ENCODE measurements around the gene PA2G4.

The PA2G4 gene

DNA sequence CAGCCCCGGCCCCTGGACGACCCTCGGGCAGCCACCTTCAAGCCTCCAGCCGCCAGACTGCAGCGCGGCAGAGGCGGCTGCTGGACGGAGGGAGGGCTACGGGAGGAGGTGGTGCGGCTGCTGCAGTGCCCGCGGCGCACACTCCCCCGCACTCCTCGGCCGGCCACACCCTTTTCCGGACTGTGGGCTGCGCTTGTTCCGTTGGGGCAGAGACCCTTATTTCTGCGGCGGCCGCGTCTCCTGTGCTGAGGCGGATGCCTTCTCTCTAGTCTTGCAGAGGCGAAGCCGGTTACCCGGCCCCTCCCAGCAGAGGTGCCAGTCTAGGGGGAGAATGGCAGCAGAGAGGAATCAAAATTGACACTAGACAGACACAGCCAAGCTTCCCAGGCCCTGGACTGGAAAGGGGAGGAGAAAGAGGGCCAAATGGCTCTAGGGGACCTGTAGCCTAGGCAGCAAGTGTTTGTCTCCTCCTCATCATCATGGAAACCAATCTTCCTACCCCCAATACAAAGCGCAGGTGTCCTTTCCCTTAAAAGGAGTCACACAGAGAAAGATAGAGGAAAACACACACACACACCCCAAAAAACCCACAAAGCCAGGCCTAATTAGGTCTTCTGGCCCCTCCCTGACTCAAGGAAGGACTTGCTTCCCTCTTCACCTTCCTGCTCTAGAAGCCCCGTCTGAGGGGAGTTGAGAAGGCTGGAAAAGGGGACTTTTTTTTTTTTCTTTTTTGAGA, 25.0 kb downstream of the PA2G4 start:
- Histone ChIP-seq H3K36me3 (peaks cover 46% of the 10 kb centered on the region), H3K9me3 (no peaks in the 10 kb centered on the region), H3K4me1 (peaks cover 59% of the 10 kb centered on the region), H3K9ac (peak overlapping the region; percentile 88), H3K4me2 (peak overlapping the region; percentile 98), H4K20me1 (no peaks in the 10 kb centered on the region; the same call in 1 of the 2 replicates), H3K4me3 (peak overlapping the region; percentile 88), H3K27ac (peak overlapping the region; percentile 85), H3K27me3 (no peaks in the 10 kb centered on the region)
- TF ChIP-seq Cebpa-rat (IDR thresholded peaks at IDR 0.05) = no peak

DNA sequence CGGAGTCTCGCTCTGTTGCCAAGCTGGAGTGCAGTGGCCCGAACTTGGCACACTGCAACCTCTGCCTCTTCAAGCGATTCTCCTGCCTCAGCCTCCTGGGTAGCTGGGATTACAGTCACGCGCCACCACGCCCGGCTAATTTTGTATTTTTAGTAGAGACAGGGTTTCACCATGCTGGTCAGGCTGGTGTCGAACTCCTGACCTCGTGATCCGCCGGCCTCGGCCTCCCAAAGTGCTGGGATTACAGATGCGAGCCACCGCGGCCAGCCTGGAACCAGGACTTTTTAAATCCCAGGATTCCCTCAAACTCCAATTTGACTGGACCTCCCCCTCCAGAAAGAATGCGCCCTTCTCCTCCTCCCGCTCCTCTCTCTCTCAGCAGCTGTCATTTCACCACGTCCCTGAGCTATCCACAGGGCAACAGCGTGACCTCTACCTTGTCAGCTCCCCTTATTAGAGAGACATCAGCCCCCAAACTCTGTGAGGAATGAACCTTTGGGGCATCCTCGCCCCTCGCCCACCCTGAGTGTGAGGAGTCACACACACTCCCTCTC, 25.7 kb downstream of the PA2G4 start:
- H3K4me3 ChIP-seq = peak overlapping the region; percentile 88
- no peaks in the 10 kb centered on the region for H3K27me3 ChIP-seq
- peaks cover 53% of the 10 kb centered on the region for H3K36me3 ChIP-seq
- peak overlapping the region; percentile 98 for H3K4me2 ChIP-seq
- no peaks in the 10 kb centered on the region for H3K9me3 ChIP-seq
- H4K20me1 ChIP-seq = no peaks in the 10 kb centered on the region; the same call in 1 of the 2 replicates
- peak overlapping the region; percentile 88 for H3K9ac ChIP-seq
- TF ChIP-seq Cebpa-rat (IDR thresholded peaks at IDR 0.05) = no peak
- H3K27ac ChIP-seq = peak overlapping the region; percentile 85
- H3K4me1 ChIP-seq = peaks cover 56% of the 10 kb centered on the region

DNA sequence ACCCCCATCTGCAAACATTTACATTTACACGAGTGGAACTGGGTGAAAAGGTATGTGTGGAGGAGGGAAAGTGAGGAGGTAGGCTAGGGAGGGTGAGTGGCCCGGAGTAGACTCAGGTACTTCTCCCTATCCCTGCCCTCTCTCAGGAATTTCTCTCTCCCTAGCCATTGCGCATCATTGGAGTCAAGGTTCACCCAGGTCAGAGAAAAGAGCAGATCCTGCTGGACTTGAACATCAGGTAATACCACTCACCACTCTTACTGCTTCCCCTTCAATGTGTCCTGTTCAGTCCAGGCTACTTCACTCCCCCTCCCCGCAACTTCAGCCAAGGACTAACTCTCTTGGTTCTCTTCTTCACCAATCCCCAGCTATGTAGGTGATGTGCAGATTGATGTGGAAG, 26.5 kb downstream of the PA2G4 start:
- Histone ChIP-seq H3K4me2 (peak overlapping the region; percentile 98), H3K9ac (peak overlapping the region; percentile 88), H3K4me1 (peaks cover 47% of the 10 kb centered on the region), H3K27ac (peak overlapping the region; percentile 85; the same call in 1 of the 2 replicates), H4K20me1 (no peaks in the 10 kb centered on the region; the same call in 1 of the 2 replicates), H3K27me3 (no peaks in the 10 kb centered on the region), H3K9me3 (no peaks in the 10 kb centered on the region), H3K4me3 (no peak overlapping the region), H3K36me3 (peaks cover 58% of the 10 kb centered on the region)
- no peak for TF ChIP-seq Cebpa-rat (IDR thresholded peaks at IDR 0.05)

- H3K4me2 ChIP-seq = no peak overlapping the region
- no peak for TF ChIP-seq Cebpa-rat (IDR thresholded peaks at IDR 0.05)
- peaks cover 98% of the 10 kb centered on the region for H3K36me3 ChIP-seq
Observed at GRCh38 chr12:56134897-56135296, 30.5 kb downstream of the PA2G4 start.

DNA sequence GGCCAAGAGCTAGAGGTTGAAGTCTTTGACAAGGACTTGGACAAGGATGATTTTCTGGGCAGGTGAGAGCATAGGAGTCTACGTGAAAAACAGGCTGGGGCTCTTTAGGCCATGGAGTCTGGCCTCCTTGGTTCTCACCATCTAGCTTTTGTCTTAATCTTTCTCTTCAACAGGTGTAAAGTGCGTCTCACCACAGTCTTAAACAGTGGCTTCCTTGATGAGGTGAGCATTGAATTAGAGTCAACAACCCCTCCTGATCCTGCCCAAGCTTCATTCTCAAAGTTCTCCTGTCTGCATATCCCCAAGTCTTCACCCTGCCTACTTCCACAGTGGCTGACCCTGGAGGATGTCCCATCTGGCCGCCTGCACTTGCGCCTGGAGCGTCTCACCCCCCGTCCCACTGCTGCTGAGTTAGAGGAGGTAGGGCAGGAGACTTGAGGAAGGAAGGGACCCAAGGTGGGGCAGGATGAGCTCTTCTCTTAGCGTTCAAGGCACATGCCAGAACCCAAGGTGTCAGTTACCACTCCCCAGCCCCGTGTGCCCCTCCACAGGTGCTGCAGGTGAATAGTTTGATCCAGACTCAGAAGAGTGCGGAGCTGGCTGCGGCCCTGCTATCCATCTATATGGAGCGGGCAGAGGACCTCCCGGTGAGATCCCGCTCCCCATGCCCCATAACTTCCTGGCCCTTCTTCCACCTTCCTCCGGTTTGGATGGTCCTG, 33.7 kb downstream of the PA2G4 start:
- no peak overlapping the region for H3K27ac ChIP-seq
- no peak overlapping the region for H3K4me2 ChIP-seq
- H3K27me3 ChIP-seq = no peaks in the 10 kb centered on the region
- no peaks in the 10 kb centered on the region for H4K20me1 ChIP-seq
- no peaks in the 10 kb centered on the region for H3K9me3 ChIP-seq
- H3K9ac ChIP-seq = no peak overlapping the region
- H3K4me3 ChIP-seq = no peak overlapping the region
- H3K4me1 ChIP-seq = no peaks in the 10 kb centered on the region
- H3K36me3 ChIP-seq = peaks cover 100% of the 10 kb centered on the region
- TF ChIP-seq Cebpa-rat (IDR thresholded peaks at IDR 0.05) = no peak

More at GRCh38 chr12:56134897-56135296, 30.5 kb downstream of the PA2G4 start:
- Histone ChIP-seq H3K4me3 (no peak overlapping the region), H3K9me3 (no peaks in the 10 kb centered on the region), H3K27ac (no peak overlapping the region), H3K4me1 (peaks cover 24% of the 10 kb centered on the region), H4K20me1 (no peaks in the 10 kb centered on the region; the same call in 1 of the 2 replicates), H3K9ac (no peak overlapping the region), H3K27me3 (no peaks in the 10 kb centered on the region)

GRCh38 chr12:56141946-56142784, 37.8 kb downstream of the PA2G4 start:
- Histone ChIP-seq H3K27me3 (no peaks in the 10 kb centered on the region), H3K9ac (no peak overlapping the region), H3K4me2 (no peak overlapping the region), H4K20me1 (no peaks in the 10 kb centered on the region), H3K27ac (no peak overlapping the region), H3K36me3 (peaks cover 86% of the 10 kb centered on the region), H3K9me3 (no peaks in the 10 kb centered on the region), H3K4me1 (no peaks in the 10 kb centered on the region), H3K4me3 (no peak overlapping the region)
- TF ChIP-seq Cebpa-rat (IDR thresholded peaks at IDR 0.05) = no peak

GRCh38 chr12:56143217-56143616, 38.9 kb downstream of the PA2G4 start:
- Histone ChIP-seq H4K20me1 (no peaks in the 10 kb centered on the region), H3K9ac (no peak overlapping the region), H3K27me3 (no peaks in the 10 kb centered on the region), H3K9me3 (no peaks in the 10 kb centered on the region), H3K4me3 (no peak overlapping the region), H3K4me1 (no peaks in the 10 kb centered on the region), H3K27ac (no peak overlapping the region), H3K4me2 (no peak overlapping the region), H3K36me3 (peaks cover 75% of the 10 kb centered on the region)
- TF ChIP-seq Cebpa-rat (IDR thresholded peaks at IDR 0.05) = no peak

DNA sequence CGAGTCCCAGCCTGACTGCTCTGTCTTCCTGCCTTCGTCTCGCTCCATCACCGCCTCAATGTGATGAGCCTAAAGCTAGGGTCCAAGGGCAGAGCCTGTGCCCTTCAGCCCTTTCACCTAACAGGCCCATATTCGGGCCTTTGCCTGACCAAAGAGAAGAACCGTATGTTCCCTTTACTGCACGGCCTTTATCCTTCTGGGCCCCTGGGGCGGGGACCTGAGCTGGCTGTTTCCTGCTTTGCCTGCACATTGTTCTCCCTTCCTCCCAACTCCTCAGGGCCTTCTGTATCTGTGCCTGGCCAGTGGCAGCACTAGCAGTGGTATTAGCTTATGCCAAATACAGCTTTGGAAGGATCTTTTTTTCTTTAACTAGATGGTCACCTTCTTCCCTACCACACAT, 39.5 kb downstream of the PA2G4 start:
- Histone ChIP-seq H3K36me3 (peaks cover 68% of the 10 kb centered on the region), H4K20me1 (no peaks in the 10 kb centered on the region)

DNA sequence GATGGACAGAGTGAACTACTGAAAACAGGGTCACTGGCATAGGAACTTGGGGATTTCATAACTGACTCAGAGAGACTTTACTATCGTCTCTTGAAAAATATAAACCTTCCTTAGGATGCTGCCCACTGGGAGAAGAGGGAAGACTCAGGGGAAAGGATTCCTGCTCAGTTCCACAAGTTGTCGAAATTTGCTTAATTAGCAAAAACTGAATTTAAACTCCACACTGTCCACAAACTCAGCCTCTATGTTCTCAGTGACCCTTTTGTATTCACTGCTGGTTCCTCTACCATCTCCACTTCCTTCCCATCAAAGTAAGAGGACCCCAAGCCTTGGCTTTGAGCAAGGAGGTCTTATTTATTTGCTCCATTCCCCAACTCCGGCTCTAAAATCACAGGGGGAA, 40.9 kb downstream of the PA2G4 start:
- Histone ChIP-seq H3K9me3 (no peaks in the 10 kb centered on the region), H4K20me1 (no peaks in the 10 kb centered on the region), H3K9ac (no peak overlapping the region), H3K4me2 (no peak overlapping the region), H3K4me3 (no peak overlapping the region), H3K4me1 (no peaks in the 10 kb centered on the region), H3K27me3 (no peaks in the 10 kb centered on the region), H3K27ac (no peak overlapping the region), H3K36me3 (peaks cover 61% of the 10 kb centered on the region)
- TF ChIP-seq Cebpa-rat (IDR thresholded peaks at IDR 0.05) = no peak

More for the DNA sequence above, 39.5 kb downstream of the PA2G4 start:
- TF ChIP-seq Cebpa-rat (IDR thresholded peaks at IDR 0.05) = no peak
- H3K4me3 ChIP-seq = no peak overlapping the region
- no peaks in the 10 kb centered on the region for H3K4me1 ChIP-seq
- H3K9me3 ChIP-seq = no peaks in the 10 kb centered on the region
- H3K4me2 ChIP-seq = no peak overlapping the region
- 0 out of 2 replicates have a peak overlapping the region, but pooled peaks have one; percentile 21 for H3K9ac ChIP-seq
- H3K27me3 ChIP-seq = no peaks in the 10 kb centered on the region
- H3K27ac ChIP-seq = no peak overlapping the region

Data from BLaER1 (cell line).